Sciatic nerve (tissue), 1 donor: Measurements from ENCODE around the gene SLC25A23. TPM values are rescaled to one million over a fixed set of nuclear protein-coding genes. Genes with fewer than 3 reads are reported as not detected.

Experiments used
- microRNA-seq: library from miRNA; unstranded; fragments of <30 nt; microRNA quantifications from one replicate; pipeline ENCODE4 v1.2.0, GENCODE V29; 2020
- total RNA-seq: library from RNA; stranded (reverse); fragmentation: NEBNext Ultra II Directional; extraction: Animal tissue kit (Norgen Biotek cat#: 25700); gene quantifications from one replicate; pipeline ENCODE4 v1.2.1, GENCODE V29; 2021
- donor health status: DM: no; HTN: no; CAD: no.

SLC25A23 gene
- total RNA-seq, 1 donor from 2014 or later = 61.9 TPM

Small RNA genes lying within 50 kb of the gene (microRNA-seq; reads per million reads assigned to microRNA genes)
- gene MIR3940 = 6.5 reads per million, percentile 15 among the genes with 10 or more reads in this experiment
- gene MIR6790 = not detected

Other genes starting within 250 kb of the SLC25A23 start
- 72.5 TPM for gene MLLT1, start 179.8 kb downstream of the SLC25A23 start, total RNA-seq
- gene ACER1, start 126.2 kb downstream of the SLC25A23 start, total RNA-seq = not detected
- gene CLPP, start 98.3 kb downstream of the SLC25A23 start, total RNA-seq = 43.8 TPM
- 55.6 TPM for gene ALKBH7, start 87.0 kb downstream of the SLC25A23 start, total RNA-seq
- gene PSPN, start 83.9 kb downstream of the SLC25A23 start, total RNA-seq = 2.1 TPM
- 44.7 TPM for gene GTF2F1, start 66.6 kb downstream of the SLC25A23 start, total RNA-seq
- gene KHSRP, start 35.0 kb downstream of the SLC25A23 start, total RNA-seq = 161 TPM
- gene SLC25A41, start 26.0 kb downstream of the SLC25A23 start, total RNA-seq = 0.27 TPM
- not detected for gene CRB3, start 4.5 kb upstream of the SLC25A23 start, total RNA-seq
- gene DENND1C, start 22.0 kb upstream of the SLC25A23 start, total RNA-seq = 5.5 TPM
- 47.8 TPM for gene TUBB4A, start 42.5 kb upstream of the SLC25A23 start, total RNA-seq
- gene TNFSF9, start 71.2 kb upstream of the SLC25A23 start, total RNA-seq = 0.62 TPM
- not detected for gene CD70, start 131.4 kb upstream of the SLC25A23 start, total RNA-seq
- gene TNFSF14, start 210.4 kb upstream of the SLC25A23 start, total RNA-seq = 9.8 TPM